Activated B cell treated with CpG ODN at 0.5 μM for 24 hours (primary cell): ENCODE results near the gene PRUNE2. TPM values are rescaled to one million over a fixed set of nuclear protein-coding genes. Genes with fewer than 3 reads are reported as not detected.

Source experiments
- ATAC-seq: fragments of 200-7000 bp; cut with Tn5 transposase; one replicate; pipeline ENCODE4 v1.10.0; 2021; ENCODE audit warnings: low read depth, mild to moderate bottlenecking, moderate library complexity
- CTCF ChIA-PET: fragments of 350-600 bp; sonication (Branson Sonifier 250); formaldehyde crosslinking; loops from one replicate; lab custom pipeline; 2021; ENCODE audit warnings: antibody characterized with exemption; lab: Charles Lee
- POLR2A ChIA-PET: fragments of 350-600 bp; sonication (Branson Sonifier 250); formaldehyde crosslinking; loops from one replicate; lab custom pipeline; 2021; ENCODE audit warnings: antibody characterized with exemption; lab: Charles Lee
- DNase-seq: peaks from one replicate; pipeline ENCODE4 v3.0.0; 2022
- H3K27ac Mint-ChIP-seq: one replicate; pipeline ENCODE4 v1.8.0; 2020; ENCODE audit warnings: mixed read lengths
- H3K27me3 Mint-ChIP-seq: one replicate; pipeline ENCODE4 v1.8.0; 2021; ENCODE audit warnings: mixed read lengths
- H3K36me3 Mint-ChIP-seq: one replicate; pipeline ENCODE4 v1.8.0; 2021; ENCODE audit warnings: low read depth, mixed read lengths
- H3K4me1 Mint-ChIP-seq: one replicate; pipeline ENCODE4 v1.8.0; 2021; ENCODE audit warnings: mixed read lengths
- H3K4me3 Mint-ChIP-seq: one replicate; pipeline ENCODE4 v1.8.0; 2020; ENCODE audit warnings: mild to moderate bottlenecking, mixed read lengths
- H3K9me3 Mint-ChIP-seq: one replicate; pipeline ENCODE4 v1.8.0; 2020; ENCODE audit warnings: mixed read lengths
- CTCF ChIP-seq: fragments of 200-600 bp; IDR thresholded peaks from one replicate; pipeline ENCODE4 v1.8.0; 2022; ENCODE audit warnings: antibody characterized with exemption, mild to moderate bottlenecking
- intact Hi-C: fragments of 100-400 bp; cut with micrococcal nuclease; formaldehyde crosslinking; loops from one replicate; pipeline ENCODE4 v1.15.1; 2024
- total RNA-seq: library from RNA; stranded (reverse); gene quantifications from 2 replicates; pipeline ENCODE4 v1.2.3, GENCODE V29; 2022

Gene PRUNE2
- total RNA-seq, 1 donor from 2014 or later: not detected

DNA sequence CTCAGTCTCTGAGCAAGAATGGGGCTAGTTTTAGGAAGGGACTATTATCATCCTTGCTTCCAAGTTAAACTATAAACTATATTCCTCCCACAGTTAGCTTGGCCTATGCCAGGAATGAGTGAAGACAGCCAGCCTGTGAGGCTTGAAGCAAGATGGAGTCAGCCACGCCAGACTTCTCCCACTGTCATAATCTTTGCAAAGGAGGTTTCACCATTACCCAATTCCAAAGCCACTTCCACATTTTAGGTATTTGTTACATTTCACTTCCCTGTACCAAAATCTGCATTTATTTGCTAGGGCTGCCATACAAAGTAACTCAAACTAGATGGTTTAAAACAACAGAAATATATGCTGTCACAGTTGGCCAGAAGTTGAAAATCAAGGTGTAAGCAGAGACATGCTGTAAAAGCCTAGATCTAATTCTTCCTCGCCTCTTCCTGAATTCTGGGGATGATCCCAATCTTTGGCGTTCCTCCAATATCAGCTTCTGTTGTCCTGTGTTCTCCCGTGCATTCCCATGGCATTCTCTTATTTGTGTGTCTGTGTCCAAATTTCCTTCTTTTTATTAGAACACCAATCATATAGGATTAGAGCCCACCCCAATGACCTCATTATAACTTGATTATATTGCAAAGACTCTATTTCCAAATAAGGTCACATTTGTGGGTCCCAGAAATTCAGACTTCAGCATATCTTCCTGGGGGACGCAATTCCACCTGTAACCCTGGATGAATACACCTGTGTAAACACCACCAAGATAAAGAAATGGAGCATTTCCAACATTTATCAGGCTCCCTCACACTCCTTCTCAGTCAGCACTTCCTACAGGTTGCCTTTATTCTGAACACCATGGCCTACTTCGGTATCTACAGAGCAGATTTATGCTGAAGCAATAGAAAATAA is 320.2 kb downstream of the PRUNE2 start:
- Mint-ChIP-seq H3K4me3 (no peak overlapping the region), H3K27me3 (no peaks in the 10 kb centered on the region), H3K36me3 (no peaks in the 10 kb centered on the region), H3K9me3 (no peaks in the 10 kb centered on the region), H3K27ac (no peak overlapping the region), H3K4me1 (peaks cover 1% of the 10 kb centered on the region)
- ATAC-seq (no peak), DNase-seq (no peak)
- intact Hi-C loops: no loop called here
- ChIA-PET POLR2A (no interaction called here), CTCF (no interaction called here)
- no peak for TF ChIP-seq CTCF

DNA sequence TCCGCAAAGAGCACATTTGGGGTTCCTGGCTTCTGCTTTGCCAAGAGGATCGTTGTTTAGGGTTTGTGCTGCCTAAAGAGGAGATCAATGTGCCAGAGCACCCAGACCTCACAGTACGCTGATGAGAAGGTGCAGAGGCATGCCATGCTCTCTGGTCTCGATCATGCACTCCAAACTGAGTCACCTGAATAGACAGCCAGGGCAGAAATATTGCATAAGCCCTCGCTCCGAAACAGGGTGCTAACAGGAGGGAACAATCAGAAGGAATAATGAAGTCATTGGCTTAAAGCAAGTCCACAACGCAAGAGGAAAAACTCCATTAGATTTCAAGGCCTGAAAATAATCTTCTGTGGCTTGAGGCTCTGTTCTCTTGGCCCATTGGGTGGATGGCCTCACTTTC is 322.7 kb downstream of the PRUNE2 start:
- DNase-seq: no peak
- POLR2A ChIA-PET: no interaction called here
- ATAC-seq: no peak
- Mint-ChIP-seq H3K9me3 (no peaks in the 10 kb centered on the region), H3K4me3 (no peak overlapping the region), H3K27me3 (no peaks in the 10 kb centered on the region), H3K36me3 (no peaks in the 10 kb centered on the region), H3K4me1 (peaks cover 14% of the 10 kb centered on the region), H3K27ac (no peak overlapping the region)
- CTCF ChIA-PET: interaction anchor here (0.6 kb wide), 1 partner anchor 46 kb away, joined by 3 read pairs; no protein-coding TSS in a partner anchor
- no peak for TF ChIP-seq CTCF
- intact Hi-C loops: no loop called here

DNA sequence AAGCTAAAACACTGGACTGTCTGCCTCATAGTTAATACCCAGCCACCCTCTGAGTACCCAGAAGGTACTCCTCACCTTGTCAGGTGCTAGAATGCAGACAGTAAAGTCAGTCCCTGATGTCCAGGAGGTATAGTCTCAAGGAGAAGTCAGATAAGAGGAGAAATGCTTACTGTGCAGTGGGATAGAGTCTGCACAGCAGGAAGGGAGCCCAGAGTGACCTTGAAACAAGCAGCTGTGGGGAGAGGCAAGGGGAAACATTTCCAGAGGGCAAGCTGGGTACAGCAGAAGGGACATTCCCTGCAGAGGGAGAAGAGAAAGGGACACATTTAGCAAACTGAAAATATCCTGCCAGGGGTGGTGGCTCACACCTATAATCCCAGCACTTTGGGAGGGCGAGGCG is 324.2 kb downstream of the PRUNE2 start:
- TF ChIP-seq CTCF: no peak
- intact Hi-C loops: no loop called here
- H3K4me3 Mint-ChIP-seq: no peak overlapping the region
- ChIA-PET POLR2A (no interaction called here), CTCF (no interaction called here)
- DNase-seq: no peak
- peaks cover 27% of the 10 kb centered on the region for H3K4me1 Mint-ChIP-seq
- no peaks in the 10 kb centered on the region for H3K36me3 Mint-ChIP-seq
- H3K27ac Mint-ChIP-seq: no peak overlapping the region
- H3K27me3 Mint-ChIP-seq: peaks cover 2% of the 10 kb centered on the region
- ATAC-seq: no peak
- peaks cover 2% of the 10 kb centered on the region for H3K9me3 Mint-ChIP-seq

DNA sequence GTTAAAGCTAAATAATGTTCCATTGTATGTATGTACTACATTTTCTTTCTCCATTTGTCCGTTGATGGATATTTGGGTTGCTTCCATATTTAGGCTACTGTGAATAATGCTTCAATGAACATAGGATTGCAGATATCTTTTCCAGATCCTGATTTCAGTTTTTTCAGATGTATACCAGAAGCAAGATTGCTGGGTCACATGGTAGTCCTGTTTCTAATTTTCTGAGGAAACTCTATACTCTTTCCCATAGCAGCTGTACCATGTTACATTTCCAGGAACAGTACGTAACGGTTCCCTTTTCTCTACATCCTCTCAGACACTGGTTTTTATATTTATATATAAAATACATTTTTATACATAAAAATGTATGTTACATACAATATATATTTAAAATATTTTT is 325.1 kb downstream of the PRUNE2 start:
- intact Hi-C loops: no loop called here
- no peak overlapping the region for H3K4me3 Mint-ChIP-seq
- H3K27me3 Mint-ChIP-seq: peaks cover 2% of the 10 kb centered on the region
- ChIA-PET POLR2A (interaction anchor here (1.1 kb wide), 1 partner anchor 18 kb away, joined by 10 read pairs; no protein-coding TSS in a partner anchor), CTCF (no interaction called here)
- peaks cover 36% of the 10 kb centered on the region for H3K4me1 Mint-ChIP-seq
- no peak overlapping the region for H3K27ac Mint-ChIP-seq
- TF ChIP-seq CTCF: no peak
- DNase-seq (no peak), ATAC-seq (no peak)
- no peaks in the 10 kb centered on the region for H3K36me3 Mint-ChIP-seq
- H3K9me3 Mint-ChIP-seq: peaks cover 2% of the 10 kb centered on the region

- Mint-ChIP-seq H3K4me3 (no peak overlapping the region), H3K27ac (no peak overlapping the region), H3K36me3 (no peaks in the 10 kb centered on the region), H3K9me3 (peaks cover 2% of the 10 kb centered on the region), H3K4me1 (peaks cover 37% of the 10 kb centered on the region), H3K27me3 (peaks cover 2% of the 10 kb centered on the region)
- POLR2A ChIA-PET: interaction anchor here (1.1 kb wide), 2 partner anchors 18 to 26 kb away, joined by 3 to 10 read pairs; no protein-coding TSS in a partner anchor
- CTCF ChIA-PET: no interaction called here
- ATAC-seq (no peak), DNase-seq (no peak)
- no peak for TF ChIP-seq CTCF
- intact Hi-C loops: no loop called here
These were observed 325.7 kb downstream of the PRUNE2 start for GRCh38 chr9:76580188-76580587.
